Measurements from ENCODE around the gene SLC39A5.
A peak's percentile ranks its signal among the peaks of the same experiment; 100 is the strongest.
"Not testable (repeated sequence)": the region's sequence is repeated elsewhere in the genome, so short reads cannot be mapped to it uniquely, and the experiment has no call there.

Gene SLC39A5, protein sequence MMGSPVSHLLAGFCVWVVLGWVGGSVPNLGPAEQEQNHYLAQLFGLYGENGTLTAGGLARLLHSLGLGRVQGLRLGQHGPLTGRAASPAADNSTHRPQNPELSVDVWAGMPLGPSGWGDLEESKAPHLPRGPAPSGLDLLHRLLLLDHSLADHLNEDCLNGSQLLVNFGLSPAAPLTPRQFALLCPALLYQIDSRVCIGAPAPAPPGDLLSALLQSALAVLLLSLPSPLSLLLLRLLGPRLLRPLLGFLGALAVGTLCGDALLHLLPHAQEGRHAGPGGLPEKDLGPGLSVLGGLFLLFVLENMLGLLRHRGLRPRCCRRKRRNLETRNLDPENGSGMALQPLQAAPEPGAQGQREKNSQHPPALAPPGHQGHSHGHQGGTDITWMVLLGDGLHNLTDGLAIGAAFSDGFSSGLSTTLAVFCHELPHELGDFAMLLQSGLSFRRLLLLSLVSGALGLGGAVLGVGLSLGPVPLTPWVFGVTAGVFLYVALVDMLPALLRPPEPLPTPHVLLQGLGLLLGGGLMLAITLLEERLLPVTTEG

DNA sequence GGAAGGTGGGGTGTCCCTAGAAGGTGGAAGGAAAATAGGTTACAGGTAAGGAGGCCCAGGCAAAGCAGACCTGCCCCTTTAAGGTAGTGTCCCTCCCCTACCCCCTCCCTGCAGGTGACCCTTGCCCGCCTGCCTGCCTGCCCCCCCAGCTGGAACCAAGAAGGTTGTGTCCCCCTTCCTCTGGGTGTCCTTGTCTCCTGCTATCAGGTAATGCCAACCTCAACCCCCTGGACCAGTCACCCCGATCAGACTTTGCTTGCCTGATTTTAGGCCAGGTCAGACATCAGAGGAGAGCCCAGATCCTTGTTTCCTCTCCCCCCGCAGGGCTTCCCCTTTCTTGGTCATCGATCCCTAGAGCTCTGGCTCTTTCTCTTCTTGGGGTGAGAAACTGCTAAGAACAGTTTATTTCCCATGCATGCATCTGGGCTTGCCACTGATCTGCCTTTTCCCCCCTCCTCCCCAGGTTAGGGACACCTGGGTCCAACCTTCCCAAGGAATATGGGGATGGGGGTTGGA lies at the start of gene SLC39A5:
Gene SLC39A5 (plus strand): TSS at position 136 of the 516 bp plus-strand sequence. CDS start 1,224 bp downstream, outside the sequence.
- no peak for DNase-seq

DNA sequence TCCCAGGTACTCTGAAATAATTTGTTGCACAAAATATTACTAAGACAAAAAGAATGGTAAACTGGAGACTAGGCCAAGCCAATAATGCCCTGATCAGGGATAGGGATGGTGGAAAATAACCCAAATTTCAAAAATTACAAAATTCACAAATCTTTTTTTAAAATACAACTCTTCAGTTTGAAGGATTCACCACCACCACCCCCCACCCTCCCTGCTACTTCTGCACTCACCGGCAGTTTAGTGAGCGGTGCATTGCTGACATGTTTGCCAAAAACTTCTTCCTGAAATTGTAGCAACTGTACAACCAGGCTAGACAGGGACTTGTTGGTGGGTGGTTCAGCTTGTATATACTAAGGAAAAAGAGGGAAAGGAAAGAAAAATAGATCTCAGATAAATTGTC lies 42.9 kb upstream of the SLC39A5 start:
- no peak for DNase-seq

DNA sequence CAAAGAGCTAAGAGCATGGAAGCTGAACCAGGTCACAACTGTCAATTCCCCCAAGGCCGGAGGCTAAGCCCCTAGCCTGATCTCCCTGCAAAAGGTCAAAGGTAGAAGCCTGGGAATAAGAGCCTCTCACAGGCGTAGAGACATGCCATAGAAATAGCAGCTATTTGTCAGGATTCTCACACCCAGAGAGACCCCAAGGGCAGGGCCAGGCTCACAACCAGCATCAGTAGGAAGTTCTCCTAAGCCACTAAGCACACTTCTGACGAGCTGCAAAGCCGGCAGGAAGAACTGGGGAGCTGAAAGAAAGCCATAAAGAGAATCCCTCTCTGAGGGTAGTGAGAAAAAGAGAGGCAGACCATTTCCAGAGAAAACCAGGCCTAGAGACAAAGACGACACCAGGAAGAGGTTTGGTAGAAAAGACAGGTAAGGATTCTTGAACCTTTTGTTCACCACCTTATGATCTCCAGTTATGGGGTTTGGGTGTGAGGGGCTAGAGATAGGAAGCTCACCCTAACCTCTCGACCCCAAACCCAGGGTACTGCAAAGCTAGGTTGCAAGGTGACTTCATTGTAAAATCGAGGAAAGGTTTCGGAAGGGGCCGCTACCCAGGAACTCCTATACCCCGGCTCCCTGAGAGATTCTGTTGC lies 41.6 kb upstream of the SLC39A5 start:
- DNase-seq, result no peak

DNA sequence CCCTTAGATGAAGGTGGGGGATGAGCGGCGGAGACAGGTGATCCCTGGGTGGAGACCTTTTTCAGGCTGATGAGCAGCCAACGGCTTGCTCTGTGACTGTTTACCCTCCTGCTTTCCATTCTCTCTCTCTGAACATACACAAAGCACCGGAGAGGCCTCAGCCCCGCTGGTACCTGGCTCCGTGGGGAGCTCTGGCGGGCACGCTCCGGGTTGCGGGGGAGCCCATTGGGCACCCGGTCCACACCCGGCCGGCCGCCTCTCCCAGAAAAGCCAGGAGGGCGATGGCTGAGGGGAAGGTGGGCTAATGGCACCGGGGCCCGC lies 41.1 kb upstream of the SLC39A5 start:
- DNase-seq, result no peak

DNA sequence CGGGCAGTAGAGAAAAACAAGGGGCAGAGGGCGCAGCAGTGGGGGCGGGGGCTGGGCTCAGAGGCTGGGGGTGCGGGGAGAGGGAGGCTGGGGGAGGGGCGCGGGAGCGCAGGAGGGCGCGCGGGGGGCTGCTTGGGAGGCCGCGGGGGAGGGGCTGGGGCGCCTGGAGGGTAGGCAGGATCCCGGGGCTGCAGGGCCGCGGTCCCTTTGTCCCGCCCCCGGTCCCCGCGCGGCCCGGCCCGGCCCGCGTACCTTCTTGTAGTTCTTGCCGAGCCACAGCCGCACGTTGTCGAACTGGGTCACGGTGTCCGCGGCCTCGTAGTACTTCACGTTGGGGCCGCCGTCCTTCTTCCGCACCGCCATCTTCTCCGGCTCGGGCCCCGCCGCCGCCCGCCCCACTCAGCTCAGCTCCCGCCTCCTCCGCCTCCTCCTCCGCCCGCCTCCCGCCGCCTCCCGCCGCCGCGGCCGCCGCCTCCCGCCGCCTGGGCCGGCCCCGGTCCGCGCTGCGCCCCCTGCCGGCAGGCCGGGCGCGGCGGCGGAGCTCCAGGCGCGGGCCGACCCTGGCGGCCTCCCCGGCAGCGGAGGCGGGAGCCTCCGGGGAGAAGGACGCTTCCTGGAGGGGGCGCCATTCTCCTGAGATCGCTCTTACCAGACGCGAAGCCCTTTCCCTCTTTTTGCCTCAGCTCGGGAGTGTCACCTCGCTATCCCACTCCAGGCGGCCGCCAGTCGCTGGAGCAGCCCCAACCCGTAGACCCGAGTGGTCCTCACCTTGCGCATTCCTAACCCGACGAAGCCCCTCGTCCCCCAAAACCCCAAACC lies 40.5 kb upstream of the SLC39A5 start, which contains the start of gene SMARCC2:
Gene SMARCC2 (minus strand): TSS at position 385 of the 819 bp plus-strand sequence. CDS start 22 bp downstream, at position 363.
- peak; percentile 84 for DNase-seq

DNA sequence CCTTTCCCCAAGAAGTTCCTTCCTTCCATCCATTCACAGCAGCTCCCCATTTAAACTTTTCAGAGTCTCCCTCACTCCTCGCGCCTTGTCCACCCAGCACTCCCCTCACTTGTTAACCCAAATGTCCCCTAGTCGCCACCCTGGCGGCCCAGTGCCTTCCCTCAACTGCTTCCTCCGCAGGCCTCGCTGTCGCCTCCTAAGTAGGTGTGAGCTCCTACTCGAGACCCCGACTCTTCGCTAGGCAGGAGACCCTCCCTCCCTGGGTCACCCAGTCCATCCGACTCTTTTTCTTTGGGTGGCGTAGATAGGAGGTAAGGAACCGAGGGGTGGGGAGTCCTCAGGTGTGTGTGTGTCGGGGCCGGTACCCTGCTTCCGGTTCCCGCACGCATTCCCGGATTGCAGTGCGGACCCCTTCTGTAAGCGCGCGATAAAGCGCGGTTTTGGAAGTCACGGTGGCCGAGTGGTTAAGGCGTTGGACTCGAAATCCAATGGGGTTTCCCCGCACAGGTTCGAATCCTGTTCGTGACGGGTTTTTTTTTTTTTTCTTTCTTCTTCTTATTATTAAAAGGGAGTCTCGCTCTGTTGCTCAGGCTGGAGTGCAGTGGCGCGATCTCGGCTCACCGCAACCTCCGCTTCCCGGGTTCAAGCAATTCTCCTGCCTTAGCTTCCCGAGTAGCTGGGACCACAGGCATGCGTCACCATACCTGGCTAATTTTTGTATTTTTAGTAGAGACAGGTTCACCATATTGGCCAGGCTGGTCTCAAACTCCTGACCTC lies 39.7 kb upstream of the SLC39A5 start:
- peak; percentile 82 for DNase-seq

DNA sequence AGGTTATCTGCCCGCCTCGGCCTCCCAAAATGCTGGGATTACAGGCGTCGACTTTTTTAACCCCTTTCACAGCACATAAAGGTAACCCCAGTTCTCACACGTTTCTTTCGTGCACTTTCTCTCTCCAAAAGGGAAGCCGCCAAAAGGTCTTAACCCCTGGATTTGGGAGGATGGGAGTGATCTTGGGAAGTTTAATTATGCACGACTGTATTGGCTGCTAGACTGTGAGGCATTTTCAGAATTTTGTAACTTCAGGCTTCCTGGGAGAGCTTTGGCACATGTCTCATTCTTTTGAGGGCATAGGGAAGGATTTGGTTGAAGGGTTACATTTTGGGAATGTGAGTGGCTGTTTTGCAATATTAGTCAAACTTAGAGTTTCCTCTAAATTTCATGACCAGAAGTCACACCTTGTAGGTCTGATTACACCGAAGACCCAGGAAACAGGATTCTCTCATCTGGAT lies 39.1 kb upstream of the SLC39A5 start:
- DNase-seq, result no peak

DNA sequence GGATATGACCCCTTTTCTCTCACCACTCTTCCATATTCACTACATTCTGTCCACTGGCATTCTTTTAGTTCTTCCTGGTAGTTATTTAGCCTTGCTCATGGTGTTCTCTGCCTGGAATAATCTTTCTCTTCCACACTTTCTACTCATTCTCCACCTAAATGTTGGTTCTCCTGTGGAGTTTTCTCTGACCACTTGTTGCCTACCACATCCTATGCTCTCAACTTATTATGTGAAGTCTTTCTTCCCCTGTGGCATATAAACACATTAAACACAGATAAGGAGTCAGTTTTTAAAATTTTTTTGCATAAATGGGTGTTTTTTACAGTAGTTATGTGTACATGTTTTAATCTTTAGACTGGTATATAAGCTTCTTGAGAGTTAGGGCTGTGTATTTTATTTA lies 37.3 kb upstream of the SLC39A5 start:
- DNase-seq, result no peak

DNA sequence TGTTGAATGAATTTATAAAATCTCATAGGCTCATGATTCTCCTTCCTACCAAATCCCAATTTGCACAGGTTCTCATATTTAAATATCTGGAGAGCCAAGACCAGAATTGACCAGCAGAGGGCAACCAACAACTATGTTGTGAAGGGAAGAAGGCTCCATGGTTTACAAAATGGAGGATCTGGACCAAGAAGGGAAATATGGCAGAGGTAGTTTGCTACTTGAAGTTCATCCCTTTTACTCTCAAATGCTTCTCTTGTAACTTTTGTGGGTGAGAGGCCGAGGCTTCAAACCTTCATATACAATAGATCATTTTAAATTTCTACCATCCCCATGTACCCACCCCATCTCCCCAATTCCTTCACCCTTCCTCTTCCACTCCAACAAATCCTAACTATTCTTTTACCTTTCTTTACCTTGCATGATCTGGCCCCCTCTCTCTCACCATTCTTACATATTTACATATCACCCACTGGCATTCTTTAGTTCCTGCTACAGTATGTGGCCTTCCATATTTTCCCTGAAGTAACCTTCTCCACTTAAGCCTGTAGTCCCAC lies 36.7 kb upstream of the SLC39A5 start:
- DNase-seq, result peak; percentile 91

DNA sequence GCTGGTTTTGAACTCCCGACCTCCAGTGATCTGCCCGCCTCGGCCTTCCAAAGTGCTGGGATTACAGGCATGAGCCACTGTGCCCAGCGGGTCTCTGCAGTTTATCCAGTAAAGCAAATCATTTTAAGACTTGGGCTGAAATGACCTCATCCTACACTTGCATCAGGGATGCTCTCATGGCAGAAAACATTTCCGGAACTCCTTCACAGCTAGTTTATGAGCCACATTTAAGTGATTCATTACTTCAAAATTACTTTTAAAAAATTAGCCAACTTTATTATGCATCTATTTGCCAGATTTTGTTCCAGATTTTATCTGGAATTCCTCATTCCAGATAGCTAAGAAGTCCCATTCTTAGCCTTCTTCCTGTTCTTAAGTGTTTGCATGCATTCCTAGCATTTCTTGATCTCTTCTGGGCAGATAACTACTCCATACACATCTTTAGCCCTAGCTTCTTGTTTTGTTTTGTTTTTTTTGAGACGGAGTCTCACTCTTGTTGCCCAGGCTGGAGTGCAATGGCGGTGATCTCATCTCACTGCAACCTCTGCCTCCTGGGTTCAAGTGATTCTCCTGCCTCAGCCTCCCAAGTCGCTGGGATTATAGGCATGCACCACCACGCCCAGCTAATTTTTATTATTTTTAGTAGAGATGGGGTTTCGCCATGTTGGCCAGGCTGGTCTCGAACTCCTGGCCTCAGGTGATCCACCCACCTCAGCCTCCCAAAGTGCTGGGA lies 32.9 kb upstream of the SLC39A5 start:
- DNase-seq, result not testable (repeated sequence)

DNA sequence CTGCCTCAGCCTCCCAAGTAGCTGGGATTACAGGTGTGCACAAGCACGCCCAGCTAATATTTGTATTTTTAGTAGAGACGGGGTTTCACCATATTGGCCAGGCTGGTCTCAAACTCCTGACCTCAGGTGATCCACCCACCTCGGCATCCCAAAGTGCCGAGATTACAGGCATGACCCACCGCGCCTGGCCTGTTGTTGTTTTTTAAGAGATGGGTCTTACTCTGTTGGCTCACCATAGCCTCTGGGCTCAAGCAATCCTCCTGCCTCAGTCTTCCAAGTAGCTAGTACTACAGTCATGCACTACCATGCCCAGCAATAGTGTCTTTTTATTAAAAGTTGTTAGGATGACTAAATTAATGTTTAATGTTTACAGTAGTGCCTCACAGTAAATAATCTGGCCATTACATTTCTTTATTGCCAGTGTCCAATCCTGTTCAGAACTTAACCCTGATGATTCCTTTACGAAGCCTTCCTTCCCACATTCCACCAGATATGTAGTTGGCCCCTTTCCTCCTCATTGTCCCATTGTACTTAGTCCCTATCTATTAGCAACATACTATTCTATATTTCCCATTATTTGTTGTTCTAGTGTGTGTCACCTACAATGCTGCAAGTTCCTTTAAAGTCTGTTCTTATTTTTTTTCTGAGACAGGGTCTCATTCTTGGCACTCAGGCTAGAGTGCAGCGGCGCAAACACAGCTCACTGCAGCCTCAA lies 31.8 kb upstream of the SLC39A5 start:
- DNase-seq, result no peak

DNA sequence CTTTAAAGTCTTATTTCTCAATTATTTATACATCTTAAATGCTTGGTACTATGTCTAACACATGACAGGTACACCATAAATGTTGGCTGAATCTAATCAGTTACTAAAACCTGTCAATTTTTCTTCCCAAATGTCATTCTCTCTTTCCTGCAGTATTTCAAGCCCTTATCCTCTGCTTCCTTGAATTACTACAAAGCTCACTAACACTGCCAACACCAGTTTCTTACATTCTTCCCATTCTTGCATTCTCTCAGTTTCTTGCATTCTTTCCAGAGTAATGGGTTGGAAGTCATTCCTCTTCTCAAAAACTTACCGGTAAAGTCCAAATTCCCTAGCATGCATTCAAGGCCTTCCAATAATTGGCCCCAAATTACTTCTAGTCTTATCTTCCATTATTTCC lies 31.0 kb upstream of the SLC39A5 start:
- DNase-seq, result no peak

DNA sequence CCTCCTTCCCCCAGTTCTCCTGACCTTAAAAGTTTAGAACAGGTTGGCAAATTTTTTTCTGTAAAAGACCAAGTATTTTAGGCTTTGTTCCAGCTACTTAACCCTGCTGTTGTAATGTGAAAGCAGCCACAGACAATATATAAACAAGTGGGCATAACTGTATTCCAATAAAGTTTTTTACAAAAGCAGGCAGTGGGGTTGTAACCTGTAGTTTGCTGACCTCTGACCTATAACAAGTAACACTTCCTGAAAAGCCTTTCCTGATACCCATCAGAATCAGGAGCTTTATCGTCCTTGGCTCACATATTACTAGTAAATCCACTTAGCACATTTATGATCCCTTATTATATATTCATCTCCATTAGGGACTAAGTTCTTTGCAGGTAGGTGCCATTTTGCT lies 27.5 kb upstream of the SLC39A5 start:
- no peak for DNase-seq

DNA sequence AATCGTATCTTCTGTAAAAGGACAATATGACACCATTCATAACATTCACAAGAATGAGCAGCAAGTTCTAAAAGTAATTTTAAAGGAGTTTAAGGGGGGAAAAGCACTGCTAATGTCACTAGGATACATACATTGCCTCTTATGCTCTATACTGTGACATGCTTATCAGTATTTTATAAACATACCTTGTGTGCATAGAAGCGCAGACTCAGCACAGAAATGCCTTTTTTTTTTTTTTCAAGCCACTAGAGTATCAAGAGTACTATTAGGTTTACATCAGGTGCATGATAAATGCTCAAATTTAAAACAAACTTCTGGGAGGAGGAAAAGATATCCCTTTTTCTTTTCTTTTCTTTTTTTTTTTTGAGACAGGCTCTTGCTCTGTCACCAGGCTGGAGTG lies 27.0 kb upstream of the SLC39A5 start:
- no peak for DNase-seq

DNA sequence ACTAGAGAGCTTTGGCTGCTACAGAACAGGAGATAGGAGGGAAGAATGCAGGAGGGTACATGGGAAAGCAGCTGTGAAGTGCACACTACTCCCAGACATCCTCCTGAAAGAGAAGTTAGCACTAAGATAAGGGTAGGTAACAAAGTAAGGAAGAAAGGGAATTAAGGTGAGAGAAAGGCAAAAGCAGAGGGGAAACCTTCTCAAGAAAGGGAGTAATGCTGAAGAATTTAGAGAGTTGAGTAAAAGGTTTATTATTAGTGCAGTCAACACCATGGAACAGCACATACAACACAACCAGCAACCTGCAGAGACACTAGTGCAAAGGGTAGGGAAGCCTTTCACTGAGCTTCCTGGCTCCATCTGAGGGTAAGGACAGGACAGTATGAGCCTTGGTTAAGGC lies 25.6 kb upstream of the SLC39A5 start:
- no peak for DNase-seq

DNA sequence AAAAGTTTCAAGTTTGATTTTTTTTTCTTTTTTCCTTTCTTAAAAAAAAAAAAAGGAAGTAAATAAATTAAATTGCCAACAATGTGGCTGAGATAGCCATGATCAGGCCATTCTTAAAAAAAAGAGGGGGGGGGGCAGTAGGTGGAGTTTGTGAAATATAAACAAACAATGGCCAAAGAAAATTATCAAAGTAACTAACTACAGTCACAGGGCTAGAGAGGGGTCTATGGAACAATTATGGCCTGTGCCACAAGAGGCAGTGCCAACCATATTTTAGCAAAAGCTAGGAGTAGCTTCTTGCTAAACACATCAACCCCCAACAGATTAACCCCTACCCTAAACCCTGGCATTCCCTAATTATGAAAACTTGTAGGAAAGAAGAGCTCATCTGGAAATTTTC lies 24.4 kb upstream of the SLC39A5 start:
- DNase-seq, result no peak

DNA sequence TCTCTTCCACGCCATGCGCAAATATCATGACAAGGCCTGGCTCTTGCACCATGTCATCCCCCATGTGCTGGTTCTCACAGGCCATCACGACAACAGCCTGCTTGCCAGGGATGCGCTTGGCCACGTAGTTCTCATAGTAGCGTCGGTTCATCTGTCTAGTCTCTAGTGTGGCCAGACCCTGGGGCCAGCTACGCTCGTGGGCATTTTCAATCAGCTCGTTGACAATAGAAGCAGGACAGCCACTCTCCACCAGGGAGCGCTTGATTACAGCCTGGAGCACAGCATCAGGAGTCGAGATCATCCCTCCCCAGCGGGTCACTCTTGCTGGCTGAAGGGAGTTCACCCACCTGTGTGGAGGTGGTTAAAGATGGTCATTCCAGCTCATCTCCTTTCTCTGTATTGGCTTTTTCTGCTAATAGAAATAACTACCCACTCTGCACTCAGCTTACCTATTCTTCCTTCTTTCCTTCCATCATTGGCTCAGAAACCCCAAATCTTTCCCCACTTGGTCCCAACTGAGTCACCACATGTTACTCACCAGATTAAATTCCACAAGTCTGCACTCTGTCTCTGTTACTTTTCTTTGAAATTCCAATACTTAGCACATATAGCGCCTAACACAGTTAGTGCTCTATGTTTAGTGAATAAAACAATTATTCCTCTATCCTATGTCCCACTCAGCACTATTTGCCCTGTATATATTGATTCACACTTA lies 23.2 kb upstream of the SLC39A5 start:
- DNase-seq, result no peak

DNA sequence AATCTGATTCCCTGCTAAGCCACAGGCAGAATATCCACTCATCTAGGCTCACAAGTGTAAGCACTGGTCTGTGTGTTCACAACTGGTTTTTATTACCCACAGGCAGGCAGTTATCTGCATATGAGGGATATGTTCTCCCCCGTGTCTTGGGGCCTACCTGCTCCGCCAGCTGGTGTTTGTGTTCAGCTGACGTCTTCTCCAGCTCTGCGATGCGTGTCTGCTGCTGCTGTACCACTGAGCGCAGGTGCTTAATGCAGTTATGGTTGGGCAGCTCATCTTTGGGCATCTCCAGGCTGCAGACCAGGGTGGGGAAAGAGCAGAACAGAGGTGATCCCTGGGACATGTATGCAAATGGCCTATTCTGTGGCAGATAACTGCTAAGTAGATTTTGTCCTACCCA lies 21.8 kb upstream of the SLC39A5 start:
- no peak for DNase-seq

DNA sequence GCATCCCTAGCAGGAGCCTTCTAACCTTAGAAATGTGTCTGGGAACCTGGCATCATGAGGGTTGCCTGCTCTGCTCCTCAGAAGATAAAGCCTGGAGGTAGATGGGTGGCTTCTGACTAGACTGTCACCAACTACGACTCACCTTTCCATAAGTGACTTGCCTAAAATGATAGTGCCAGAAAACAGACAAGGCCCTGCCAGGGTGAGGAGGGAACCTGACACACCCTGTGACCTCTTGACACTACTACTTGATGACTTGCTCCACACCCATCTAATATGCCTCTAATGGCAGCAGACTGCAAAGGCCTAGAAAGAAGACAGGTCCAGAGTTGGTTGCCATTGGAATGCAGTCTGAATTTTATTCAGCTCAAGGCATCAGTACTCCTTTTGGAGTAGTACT lies 17.5 kb upstream of the SLC39A5 start:
- no peak for DNase-seq

DNA sequence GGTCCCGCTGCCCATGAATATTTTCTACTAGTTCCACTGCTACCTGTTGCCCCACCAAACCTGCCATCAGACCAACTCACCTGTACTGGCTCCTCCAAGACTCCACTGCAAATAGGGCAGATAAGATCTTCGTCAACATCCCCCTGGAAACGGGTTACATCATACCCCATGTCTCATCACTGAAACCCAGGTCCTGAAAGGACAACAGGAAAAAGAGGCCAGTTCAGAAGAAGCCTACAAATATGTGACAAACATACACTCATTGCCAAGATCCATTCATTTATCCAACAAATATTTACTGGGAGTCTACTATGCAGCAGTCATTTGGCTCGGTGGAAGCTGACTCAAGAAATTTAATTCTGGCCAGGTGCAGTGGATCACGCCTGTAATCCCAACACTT lies 16.0 kb upstream of the SLC39A5 start:
- DNase-seq, result no peak
